ENCODE data around the gene OSBPL3.

Gene OSBPL3

DNA sequence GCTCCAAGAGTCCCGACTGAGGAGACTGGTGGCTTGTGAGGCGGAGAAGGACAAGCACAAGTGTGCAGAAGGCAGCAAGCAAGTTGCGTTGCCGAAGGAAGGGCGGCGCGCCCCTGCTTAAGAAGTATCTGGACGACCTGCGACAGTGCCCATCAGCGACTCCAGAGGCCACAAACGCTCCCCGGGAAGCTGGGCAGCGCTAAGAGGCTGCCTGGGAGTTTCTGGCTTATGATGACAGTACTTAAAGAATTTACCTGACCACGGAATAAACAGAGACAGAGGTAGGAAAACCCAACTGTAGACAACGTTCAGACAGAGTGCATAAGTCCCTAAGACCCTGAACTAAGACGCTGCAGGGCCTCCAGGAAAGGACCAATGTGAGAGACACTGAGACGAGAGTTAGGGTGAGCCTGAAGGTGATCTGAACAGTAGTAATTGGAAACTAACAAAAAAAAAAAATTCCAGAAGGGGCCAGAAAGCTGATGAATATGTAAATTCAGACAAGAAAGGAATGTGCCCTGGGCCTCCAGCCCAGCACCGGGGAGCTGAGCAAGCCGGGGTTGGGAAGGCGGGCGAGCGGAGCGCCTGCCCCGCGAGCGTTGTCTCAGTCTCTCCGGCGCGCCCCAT is 1.0 kb downstream of the OSBPL3 start:
- peak; percentile 54 for DNase-seq

DNA sequence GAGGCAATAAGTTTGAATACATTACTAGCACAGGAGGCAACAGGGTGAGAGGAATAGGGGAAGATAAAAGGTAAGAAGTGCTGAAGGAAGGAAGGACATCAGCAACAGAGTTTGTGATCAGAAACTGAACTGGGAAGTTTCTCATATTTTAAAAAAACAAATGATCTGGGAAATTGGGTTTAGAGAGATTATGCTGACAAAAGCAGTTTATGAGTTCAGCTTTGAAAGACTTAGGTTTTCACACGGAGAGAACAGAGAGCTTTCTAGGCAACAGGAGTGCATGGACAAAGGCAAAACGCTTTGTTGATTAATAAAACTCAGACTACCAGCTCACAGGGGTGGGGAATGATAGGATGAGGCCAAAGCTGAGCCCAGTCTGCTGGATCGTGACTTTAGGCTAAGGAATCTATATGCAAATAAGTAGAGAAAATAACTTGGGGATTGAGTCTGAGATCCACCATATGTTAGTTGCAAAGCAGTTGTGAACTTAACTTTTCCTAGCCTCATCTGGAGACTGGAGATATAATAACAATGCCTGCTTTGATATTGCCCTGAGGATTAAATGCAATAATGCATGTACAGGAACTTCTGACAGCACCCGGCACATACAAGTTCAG is 4.2 kb downstream of the OSBPL3 start:
- DNase-seq: no peak

DNA sequence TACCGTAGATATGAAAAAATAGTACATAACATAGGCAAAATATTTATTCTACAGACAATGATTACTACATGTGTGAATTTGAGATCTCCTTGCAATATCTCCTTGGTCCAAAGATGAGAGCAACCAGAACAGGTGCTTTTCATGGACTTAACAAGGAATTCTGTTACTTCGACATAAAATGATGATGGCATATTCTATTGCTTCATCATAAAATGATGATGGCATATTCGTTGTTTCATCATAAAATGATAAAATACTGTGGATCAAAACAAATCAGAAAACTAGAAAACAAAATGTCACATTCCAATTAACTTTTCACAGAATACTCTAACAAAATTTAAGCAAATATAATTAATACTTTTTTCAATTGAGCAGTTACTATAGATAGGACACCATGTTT is 4.8 kb downstream of the OSBPL3 start:
- no peak for DNase-seq

DNA sequence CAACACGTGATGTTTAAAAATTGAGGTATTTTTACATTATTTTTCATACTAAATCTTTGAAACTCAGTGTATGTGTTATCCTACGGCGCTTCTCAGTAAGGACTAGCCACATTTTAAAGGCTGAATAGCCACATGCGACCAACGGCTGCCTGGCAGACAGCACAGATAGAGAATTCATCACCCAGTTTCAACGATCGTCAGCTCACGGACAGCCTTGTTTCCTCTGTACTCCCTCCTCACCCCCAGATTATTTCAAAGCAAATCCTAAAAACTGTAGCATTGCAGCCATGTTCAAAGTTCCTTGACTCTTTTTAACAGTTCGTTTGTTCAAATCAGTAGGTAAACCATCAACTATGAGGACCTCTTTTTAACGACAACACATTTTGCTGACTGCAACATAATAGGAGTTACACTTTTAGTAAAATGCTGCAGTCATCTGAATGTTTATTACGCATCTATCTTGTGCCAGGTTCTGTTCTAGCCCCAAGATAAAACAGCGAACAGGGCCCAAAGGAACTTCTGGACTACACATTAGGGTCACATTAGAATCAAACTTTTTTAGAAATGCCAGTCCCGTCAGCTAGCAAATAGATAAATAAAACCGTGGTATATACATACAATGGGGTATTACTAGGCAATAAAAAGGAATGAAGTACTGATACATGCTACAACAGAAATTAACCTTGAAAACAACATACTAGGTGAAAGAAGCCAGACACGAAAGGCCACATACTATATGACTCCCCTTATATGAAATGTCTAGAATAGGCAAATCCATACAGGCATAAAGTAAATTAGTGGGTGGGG is 5.7 kb downstream of the OSBPL3 start:
- no peak for DNase-seq

DNA sequence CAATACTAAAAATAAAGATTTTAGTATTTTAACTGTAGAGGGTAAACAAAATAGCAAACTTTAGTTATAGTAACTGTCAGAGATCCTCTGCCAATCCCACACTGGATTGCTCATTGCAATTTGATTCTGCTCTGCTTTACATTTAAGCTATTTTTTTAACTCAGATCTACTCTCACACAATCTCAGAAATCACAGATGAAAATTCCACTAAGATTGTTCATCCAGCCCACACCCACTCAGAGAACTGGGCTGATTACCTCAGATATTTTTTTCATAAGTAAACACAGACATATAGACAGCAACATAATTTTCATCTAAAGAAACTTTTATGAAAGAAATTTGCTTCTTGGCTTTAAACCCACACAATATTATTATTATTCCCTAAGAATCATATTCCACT is 7.0 kb downstream of the OSBPL3 start:
- DNase-seq: no peak

DNA sequence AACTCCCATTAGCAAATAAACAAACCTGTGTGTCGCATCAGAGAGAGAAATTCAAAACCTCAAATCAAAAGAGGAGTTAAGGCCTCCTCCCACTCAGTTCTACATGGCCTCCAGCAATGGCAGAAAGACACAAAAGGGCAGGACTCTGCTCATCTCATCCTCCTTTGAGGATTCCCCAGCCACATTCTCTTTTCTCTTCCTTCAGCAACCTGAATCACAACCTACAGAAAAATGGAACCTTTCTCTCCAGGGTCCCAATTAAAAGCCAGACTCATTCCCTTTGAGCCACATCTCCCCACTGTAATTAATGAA is 7.9 kb downstream of the OSBPL3 start:
- no peak for DNase-seq

DNA sequence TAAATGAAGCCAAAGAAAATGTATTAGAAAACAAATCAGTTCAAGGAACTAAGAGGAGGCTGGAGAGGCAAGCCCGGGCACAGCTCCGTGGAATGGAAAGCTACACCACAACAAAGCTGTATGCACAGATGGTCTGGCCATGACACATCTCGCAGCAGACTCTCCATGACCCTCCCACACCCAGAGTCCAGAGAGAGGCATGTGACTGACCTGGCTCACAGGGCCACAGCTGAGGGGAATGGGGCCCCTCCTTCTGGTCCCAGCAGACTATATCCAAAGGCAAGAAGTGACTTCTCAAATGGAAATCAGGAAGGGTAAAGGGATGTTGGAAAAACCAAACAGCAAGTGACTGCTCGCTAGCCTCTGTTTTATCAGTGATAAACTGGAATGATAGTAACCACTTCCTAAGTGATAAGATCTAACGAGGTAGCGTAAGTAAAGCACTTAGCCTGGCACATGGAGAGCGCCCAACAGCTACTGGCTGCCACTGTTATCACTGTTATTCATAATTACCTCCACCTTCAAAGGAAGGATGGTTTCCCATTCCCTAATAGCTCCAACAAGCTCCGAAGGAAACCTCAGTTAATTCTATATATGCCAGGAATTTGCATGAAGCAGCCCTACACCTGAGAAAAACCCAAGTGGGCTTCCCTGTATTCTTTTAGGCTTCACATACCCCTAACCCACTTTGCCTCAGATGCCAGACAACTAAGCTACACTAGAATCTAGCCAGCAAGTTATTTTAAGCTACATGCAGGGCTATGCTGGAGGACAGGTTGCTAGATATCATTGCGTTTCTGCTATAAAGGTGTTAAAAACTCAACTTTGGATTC is 8.4 kb downstream of the OSBPL3 start:
- DNase-seq: no peak

DNA sequence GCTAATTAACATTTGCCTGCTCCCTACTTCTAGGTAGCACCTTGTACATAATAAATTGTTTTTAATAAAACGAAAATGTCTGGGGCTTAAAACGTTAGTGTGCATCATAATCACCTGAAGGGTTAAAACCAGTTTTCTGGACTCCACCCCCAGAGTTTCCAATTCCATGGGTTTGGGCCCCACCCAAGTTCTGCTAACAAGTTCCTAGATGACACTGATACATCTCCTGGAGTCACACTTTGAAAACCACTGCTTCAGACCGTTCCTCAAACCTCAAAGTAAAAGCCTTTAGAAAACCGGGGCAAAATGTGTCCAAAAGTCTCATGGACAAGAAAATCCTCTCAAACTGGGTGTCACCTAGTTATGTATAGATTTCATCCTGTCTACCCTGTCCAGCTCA is 9.3 kb downstream of the OSBPL3 start:
- DNase-seq: no peak

DNA sequence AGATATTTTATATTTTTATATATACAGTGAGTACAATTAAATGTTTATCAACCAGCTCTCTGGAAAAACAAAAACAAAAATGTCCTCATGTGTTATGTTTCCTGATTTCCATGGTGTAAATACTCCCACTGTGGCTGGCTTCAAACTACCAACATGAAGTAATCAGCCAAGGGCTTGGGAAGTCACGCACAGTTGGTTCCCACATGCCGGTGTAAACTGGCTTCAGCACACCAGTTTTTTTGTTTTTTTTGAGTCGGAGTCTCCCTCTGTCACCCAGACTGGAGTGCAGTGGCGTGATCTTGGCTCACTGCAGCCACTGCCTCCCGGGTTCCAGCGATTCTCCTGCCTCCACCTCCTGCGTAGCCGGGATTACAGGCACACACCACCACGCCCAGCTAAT is 11.8 kb downstream of the OSBPL3 start:
- peak; percentile 42 for DNase-seq

DNA sequence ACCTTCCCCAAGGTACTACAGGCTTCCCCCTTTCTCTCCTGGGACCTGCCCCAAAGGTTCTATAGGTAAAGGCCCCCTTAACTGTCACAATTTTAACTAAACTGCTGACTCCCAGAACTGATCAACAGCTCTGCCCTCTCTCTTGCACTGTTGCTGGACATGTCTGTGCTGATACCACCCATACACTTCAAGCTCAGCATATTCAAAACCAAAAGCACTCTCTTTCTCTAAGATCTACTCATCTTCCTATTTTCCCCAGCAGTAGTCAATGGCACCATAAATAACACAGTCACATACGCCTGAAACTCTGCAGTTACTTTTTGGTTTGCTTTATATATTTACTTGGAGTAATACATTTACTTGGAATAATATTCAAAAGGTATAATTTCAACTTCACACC is 12.3 kb downstream of the OSBPL3 start:
- DNase-seq: no peak

DNA sequence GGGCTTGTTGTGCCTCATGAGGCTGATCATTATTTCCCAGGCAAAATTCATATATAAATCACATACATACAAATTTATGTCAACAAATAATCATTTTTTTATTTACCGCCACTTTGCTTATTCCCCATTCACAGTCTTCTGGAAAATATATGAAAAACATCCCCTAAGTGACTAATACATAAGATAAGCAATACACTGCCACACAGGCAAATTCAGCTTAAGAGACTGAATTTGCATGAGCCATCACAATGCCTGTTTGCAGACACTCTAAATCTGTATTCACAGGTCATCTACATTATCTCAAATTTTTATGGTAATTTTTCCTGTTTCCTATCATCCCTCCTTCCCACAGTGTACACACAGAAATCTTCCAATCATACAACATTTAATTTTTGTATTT is 13.2 kb downstream of the OSBPL3 start:
- DNase-seq: peak; percentile 34

DNA sequence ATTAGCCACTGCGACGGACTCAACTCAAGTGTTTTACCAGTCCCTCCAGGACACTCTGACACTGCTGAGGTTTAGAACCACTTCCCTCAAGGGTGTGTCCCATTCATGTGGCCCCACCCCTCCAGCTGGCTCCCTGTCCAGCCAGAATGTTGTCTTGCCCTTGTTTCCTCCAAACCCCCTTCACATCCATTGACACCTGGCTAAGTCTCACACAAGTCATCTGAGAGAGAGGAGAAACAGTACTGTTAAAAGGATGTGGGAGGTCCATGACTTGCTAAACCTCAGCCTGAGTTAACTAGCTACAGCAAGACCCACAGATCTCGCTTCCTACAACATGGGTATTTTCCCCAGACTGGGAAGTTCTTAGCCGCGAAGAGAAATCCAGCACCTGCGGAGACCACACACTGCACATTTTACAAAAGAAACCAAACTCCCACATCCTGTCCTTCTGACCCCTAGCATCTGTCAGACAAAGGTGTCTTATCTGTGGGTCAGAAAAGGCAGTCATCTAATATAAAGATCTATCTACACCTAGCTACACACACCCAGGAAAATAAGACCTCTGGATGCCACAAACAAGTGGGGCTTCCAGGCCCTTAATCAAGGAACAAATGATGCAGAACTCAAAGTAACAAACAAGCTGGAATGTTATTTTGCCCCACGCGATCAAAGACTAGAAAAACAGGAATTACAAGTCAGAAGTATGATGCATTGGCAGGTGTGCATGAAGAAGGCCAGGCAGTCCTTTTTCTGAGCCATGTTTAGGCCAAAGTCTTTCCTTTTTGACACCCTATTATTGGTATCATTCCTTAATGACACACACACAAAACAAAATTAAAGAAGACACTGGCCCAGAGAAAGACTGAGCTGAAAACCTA is 13.9 kb downstream of the OSBPL3 start:
- peak; percentile 84 for DNase-seq

DNA sequence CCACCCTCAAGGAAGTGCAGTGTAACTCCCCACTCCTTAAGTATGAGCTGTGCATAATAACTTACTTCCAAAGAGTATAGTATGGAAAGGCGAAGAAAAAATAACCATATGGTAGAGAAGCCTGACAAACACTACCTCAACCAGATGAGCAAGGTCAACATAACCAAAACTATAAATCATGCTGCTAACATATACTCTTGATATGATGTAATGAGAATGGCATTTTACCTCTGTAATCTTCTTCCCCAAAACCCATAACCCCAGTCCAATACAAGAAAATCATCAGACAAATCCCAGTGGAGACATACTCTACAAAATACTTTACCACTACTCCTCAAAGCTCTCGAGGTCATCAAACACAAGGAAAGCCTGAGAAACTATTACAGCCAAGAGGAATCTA is 15.8 kb downstream of the OSBPL3 start:
- no peak for DNase-seq

DNA sequence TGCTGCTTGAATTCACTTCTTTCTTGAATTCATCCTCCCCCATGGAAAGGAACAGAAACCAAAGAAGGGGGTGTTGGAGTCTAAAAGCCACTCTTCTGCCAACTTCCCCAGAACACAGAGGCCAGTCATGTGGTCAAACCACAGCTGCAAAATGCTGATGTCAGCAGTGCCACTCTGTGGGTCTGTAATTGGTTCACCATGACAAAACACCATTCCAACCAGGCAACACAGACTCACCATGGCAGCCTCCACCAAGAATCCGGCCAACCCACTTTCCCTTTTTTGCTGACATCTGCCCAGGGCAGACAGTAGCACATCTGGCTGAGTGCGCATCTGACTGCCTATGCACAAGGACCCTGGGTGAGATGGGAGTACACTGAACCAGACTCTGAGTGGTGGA is 16.8 kb downstream of the OSBPL3 start:
- no peak for DNase-seq

DNA sequence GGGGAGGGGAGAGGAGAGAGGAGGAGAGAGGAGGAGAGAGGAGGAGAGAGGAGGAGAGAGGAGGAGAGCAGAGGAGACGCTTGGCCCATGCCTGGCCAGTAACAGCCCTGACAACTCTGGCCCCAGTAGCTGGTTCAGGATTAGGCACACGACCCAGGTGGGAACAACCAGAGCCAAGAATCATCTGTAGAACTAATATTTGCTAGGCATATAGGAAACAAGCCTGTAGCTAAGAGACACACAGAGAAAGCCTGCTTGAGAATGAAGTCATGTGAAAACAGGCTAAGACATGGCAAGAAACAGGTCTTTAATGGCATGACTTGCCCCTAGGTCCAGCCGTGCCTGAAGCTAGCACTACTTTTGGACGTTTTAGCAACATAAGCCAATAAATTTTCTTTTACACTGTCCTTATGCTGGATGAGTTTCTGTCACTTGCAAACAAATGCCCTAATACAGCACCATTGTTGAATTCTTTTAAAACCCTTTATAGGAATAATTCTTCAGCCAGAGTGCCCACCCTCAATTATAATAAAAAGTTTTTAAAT is 17.5 kb downstream of the OSBPL3 start:
- no peak for DNase-seq

DNA sequence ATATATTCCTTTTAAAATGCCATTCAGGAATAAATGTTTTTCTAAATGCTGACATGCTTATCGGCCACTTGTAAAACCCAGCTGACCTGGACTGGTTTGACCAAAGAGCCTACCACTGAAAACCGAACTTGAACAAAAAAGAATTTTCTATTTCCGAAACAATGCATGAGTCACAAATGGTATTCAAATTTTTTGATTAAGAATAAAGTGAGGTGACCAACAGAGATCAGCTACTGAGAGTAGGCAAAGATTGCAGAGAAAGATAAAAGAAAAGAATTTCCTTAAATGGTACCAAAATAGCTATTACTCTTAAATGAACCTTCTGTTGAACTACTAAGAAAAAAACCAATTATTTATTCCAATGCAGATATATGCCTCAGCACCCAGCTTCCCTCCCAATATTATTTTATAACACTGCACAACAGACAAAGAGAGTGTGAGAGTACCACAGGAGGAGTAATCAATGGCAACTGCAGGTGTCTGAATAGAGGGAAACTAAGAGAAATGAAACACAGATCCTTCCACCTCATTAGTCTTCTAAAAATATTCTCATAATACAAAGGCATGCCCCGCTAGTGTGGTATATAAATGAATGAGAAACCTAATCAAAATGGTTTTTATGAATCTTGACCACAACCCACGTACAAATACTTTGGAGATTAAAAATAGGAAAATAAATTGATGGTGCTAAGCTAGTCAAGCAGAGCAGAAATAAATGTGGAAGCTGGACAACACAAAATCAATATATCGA is 20.1 kb downstream of the OSBPL3 start:
- no peak for DNase-seq

DNA sequence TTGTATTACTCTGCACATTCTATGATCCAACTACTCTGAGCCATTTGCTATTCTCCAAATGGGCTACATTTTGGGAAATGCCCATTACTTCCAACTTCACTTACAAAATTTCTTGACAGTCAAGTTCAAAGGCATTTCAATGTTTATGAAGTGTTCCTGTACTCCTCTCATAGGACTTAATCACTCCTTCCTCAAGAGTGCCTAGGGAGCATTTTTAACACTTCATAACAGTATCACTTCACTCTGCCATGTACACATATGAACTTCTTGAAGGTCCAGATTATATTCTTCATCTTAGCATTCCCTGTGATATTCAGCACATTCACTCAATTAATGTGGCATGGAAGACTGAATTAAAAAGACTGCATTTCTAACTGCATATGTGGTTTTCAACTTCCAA is 21.6 kb downstream of the OSBPL3 start:
- DNase-seq: no peak

DNA sequence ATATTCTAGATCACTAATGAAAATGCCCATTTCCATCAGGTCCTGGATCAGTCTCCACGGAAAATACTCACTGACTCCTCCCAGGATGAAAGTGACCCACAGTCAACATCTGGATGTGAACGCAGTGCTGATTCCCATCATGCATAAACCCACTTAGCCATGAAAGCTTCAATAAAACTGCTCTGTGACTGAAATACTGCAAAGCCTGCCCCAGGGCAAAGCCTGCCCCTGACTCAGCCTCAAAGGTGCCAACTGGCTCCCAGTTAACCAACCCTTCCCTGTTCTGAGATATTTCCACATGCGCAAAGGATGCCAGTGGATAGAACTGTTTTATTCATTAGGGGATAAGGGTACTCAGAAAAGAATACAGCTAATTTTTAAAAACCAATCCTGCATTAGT is 24.0 kb downstream of the OSBPL3 start:
- no peak for DNase-seq

DNA sequence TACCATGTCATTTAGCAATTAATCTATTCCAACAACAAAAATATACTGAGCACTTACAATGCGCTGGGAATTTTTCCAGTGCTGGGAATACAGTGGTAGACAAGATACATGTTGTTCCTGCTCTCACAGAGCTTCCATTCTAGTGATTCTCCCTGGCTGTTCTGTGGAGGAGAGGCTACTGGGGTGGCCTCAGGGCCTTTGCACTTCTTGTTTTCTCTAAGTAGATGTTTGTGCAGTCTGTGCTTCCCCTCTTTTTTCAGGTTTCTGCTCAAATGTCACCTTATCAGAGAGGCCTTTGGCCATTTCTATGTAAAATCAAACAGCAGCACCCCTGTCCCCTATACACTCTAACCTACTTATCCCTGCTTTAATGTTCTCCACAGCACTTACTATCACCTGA is 24.7 kb downstream of the OSBPL3 start:
- DNase-seq: no peak

DNA sequence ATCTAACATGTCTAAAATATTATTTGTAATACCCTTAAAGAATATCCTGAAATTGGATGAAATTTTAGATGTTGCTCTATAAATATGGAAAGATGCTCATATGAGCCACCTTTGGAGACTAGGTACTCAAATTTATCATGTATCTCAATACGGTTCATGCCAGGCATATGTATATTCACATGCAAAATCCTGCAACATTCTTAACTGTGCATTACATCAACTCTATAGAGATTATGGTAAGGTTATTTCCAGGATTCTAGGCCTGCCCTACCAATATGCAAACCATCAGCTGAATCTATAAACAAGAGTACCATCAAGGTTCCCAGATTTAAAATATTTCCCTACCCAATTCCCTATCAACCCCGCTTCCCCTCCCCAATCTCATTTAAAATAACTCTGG is 27.5 kb downstream of the OSBPL3 start:
- DNase-seq: no peak

DNA sequence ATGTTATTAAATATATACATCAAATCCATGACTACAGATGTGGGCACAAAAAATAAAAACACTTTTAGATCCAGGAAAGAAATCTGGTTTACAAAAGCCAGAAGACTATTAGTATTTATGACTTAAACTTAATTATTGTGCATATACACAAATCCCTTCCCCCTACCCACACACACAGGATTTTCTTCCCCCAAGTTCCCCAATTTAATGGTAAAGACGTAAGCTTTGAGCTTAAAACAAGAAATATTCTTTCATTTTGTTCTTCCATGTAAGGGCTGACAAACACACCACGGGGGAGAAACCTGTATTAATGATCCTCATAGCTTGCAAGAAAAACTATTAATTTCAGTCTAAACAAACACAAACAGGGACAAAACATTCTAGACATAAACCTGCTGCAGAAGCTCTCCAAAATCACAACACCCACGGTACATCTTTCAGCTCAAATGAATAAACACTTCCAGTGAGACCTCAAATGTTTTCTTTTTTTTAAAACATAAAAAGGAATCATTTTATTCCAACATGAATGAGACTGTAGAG is 28.5 kb downstream of the OSBPL3 start:
- DNase-seq: no peak

Data from DMS79 treated with DMSO at 0.1 percent for 48 hours (cell line).